Panc1 (cell line): ENCODE measurements around the gene GOPC. TPM values are rescaled to one million over a fixed set of nuclear protein-coding genes. Genes with fewer than 3 reads are reported as not detected.

Source experiments
- ATAC-seq: fragments of 200-7000 bp; cut with Tn5 transposase; 2 replicates; pipeline ENCODE4 v1.9.1; 2020; ENCODE audit warnings: mild to moderate bottlenecking, moderate library complexity
- BruUV-seq: library from RNA; stranded (reverse); fragments of 400-500 nt; replicated peaks from 2 replicates; lab custom pipeline; 2021; lab: Mats Ljungman, UMichigan
- CTCF ChIA-PET: fragments of 300-600 bp; sonication (Branson Sonifier 250); formaldehyde crosslinking; loops from one replicate; lab custom pipeline; 2022; ENCODE audit warnings: antibody characterized with exemption; lab: Charles Lee
- POLR2A ChIA-PET: fragments of 300-600 bp; sonication (Branson Sonifier 250); formaldehyde crosslinking; loops from one replicate; lab custom pipeline; 2022; ENCODE audit warnings: antibody characterized with exemption; lab: Charles Lee
- DNase-seq: peaks from one replicate; pipeline ENCODE4 v3.0.0-alpha.2; 2010; ENCODE audit warnings: low read depth, low spot score
- H3K27ac ChIP-seq: 2 replicates; pipeline ENCODE4 v1.5.1; 2011; ENCODE audit warnings: mild to moderate bottlenecking, low read length, inconsistent platforms
- H3K27me3 ChIP-seq: fragments of 200-500 bp; sonication (Bioruptor generic); 2 replicates; pipeline ENCODE4 v1.6.0; 2014; ENCODE audit warnings: low read length, inconsistent platforms; ENCODE audit not compliant: control insufficient read depth, insufficient read depth
- H3K36me3 ChIP-seq: fragments of 200-500 bp; sonication (Bioruptor generic); 2 replicates; pipeline ENCODE4 v1.5.1; 2014; ENCODE audit warnings: inconsistent platforms, mild to moderate bottlenecking, low read length, moderate library complexity; ENCODE audit not compliant: control insufficient read depth, insufficient read depth
- H3K4me1 ChIP-seq: 2 replicates; pipeline ENCODE4 v1.5.1; 2011; ENCODE audit warnings: inconsistent platforms, mild to moderate bottlenecking, low read length, moderate library complexity; ENCODE audit not compliant: control insufficient read depth, insufficient read depth
- H3K4me3 ChIP-seq, 2 experiments: 2 replicates each; pipeline ENCODE4 v1.5.1; 2011 to 2012; ENCODE audit warnings: low read depth in 2 of 2, low read length in 2 of 2, mild to moderate bottlenecking in 2 of 2, inconsistent platforms in 1 of 2, moderate library complexity in 1 of 2
- H3K9me3 ChIP-seq: fragments of 200-500 bp; sonication (Bioruptor generic); 2 replicates; pipeline ENCODE4 v1.5.1; 2014; ENCODE audit warnings: low read depth, mild to moderate bottlenecking, inconsistent platforms, low read length, moderate library complexity; ENCODE audit not compliant: control insufficient read depth, insufficient read depth
- CTCF ChIP-seq: fragments of 450-650 bp; IDR thresholded peaks from 2 replicates; pipeline ENCODE4 v1.5.1; 2017; ENCODE audit warnings: mild to moderate bottlenecking
- POLR2AphosphoS5 ChIP-seq: IDR thresholded peaks from 2 replicates; pipeline ENCODE4 v1.6.1; 2012; ENCODE audit warnings: mild to moderate bottlenecking, low read depth, low read length, moderate library complexity
- SIN3A ChIP-seq: IDR thresholded peaks from 2 replicates; pipeline ENCODE4 v1.6.1; 2012; ENCODE audit warnings: low read depth, mild to moderate bottlenecking, low read length, moderate library complexity, borderline replicate concordance; ENCODE audit not compliant: insufficient read depth
- TCF7L2 ChIP-seq: IDR thresholded peaks from 2 replicates; pipeline ENCODE4 v1.6.1; 2011; ENCODE audit warnings: mild to moderate bottlenecking, low read depth, low read length, inconsistent platforms
- in situ Hi-C: cut with HindIII; loops from 2 replicates; pipeline ENCODE4 v1.10.0; 2016; ENCODE audit warnings: low sequenced_read_pairs, low pct_unique_long_range_greater_than_20kb
- intact Hi-C: fragments of 100-400 bp; cut with micrococcal nuclease; formaldehyde crosslinking; loops from one replicate; pipeline ENCODE4 v1.10.0; 2022; ENCODE audit not compliant: unreplicated experiment
- total RNA-seq: library from RNA; stranded (reverse); gene quantifications from one replicate; pipeline ENCODE4 v1.2.1, GENCODE V29; 2021; ENCODE audit not compliant: unreplicated experiment
- TF ChIP-seq, protein P1 (sequence below), 2 experiments: IDR thresholded peaks; 2 replicates each; pipeline ENCODE4 v1.6.1; 2011 to 2012; ENCODE audit warnings: low read depth in 2 of 2, control low read depth in 1 of 2, low read length in 1 of 2, mild to moderate bottlenecking in 1 of 2, moderate library complexity in 1 of 2; ENCODE audit not compliant: insufficient read depth in 1 of 2

GOPC gene
- total RNA-seq, 1 experiment from 2014 or later = 32.2 TPM

- ChIA-PET CTCF (no interaction called here), POLR2A (no interaction called here)
- no TSS peak for BruUV-seq
- peaks cover 15% of the 10 kb centered on the region for H3K4me1 ChIP-seq
- TF ChIP-seq TCF7L2 (no peak), POLR2AphosphoS5 (no peak), SIN3A (no peak), CTCF (no peak)
- TF ChIP-seq, protein P1, sequence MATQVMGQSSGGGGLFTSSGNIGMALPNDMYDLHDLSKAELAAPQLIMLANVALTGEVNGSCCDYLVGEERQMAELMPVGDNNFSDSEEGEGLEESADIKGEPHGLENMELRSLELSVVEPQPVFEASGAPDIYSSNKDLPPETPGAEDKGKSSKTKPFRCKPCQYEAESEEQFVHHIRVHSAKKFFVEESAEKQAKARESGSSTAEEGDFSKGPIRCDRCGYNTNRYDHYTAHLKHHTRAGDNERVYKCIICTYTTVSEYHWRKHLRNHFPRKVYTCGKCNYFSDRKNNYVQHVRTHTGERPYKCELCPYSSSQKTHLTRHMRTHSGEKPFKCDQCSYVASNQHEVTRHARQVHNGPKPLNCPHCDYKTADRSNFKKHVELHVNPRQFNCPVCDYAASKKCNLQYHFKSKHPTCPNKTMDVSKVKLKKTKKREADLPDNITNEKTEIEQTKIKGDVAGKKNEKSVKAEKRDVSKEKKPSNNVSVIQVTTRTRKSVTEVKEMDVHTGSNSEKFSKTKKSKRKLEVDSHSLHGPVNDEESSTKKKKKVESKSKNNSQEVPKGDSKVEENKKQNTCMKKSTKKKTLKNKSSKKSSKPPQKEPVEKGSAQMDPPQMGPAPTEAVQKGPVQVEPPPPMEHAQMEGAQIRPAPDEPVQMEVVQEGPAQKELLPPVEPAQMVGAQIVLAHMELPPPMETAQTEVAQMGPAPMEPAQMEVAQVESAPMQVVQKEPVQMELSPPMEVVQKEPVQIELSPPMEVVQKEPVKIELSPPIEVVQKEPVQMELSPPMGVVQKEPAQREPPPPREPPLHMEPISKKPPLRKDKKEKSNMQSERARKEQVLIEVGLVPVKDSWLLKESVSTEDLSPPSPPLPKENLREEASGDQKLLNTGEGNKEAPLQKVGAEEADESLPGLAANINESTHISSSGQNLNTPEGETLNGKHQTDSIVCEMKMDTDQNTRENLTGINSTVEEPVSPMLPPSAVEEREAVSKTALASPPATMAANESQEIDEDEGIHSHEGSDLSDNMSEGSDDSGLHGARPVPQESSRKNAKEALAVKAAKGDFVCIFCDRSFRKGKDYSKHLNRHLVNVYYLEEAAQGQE (IDR thresholded peaks at IDR 0.05; ENCODE audit: insufficient read depth in 1 of 2, low read depth in 2 of 2, low read length in 1 of 2) = no peak
- DNase-seq = no peak
- intact Hi-C loops (no loop called here), in situ Hi-C loops (no loop called here)
- no peak overlapping the region for H3K27ac ChIP-seq
- no peak overlapping the region for H3K4me3 ChIP-seq
- H3K27me3 ChIP-seq = no peaks in the 10 kb centered on the region
- no peak for ATAC-seq
- H3K36me3 ChIP-seq = no peaks in the 10 kb centered on the region
- H3K9me3 ChIP-seq = no peaks in the 10 kb centered on the region
Observed at GRCh38 chr6:117513778-117514365, 88.4 kb downstream of the GOPC start.

- ChIA-PET POLR2A (no interaction called here), CTCF (no interaction called here)
- H3K9me3 ChIP-seq = no peaks in the 10 kb centered on the region
- no peaks in the 10 kb centered on the region for H3K36me3 ChIP-seq
- no TSS peak for BruUV-seq
- H3K27ac ChIP-seq = no peak overlapping the region; the same call in 1 of the 2 replicates
- H3K4me1 ChIP-seq = peaks cover 15% of the 10 kb centered on the region
- intact Hi-C loops = no loop called here
- H3K27me3 ChIP-seq = no peaks in the 10 kb centered on the region
- TF ChIP-seq SIN3A (no peak), CTCF (no peak), TCF7L2 (no peak), POLR2AphosphoS5 (no peak)
- TF ChIP-seq, protein P1 (IDR thresholded peaks at IDR 0.05; ENCODE audit: insufficient read depth in 1 of 2, low read depth in 2 of 2, low read length in 1 of 2) = no peak
- in situ Hi-C loops = no loop called here
- H3K4me3 ChIP-seq = no peak overlapping the region
- no peak for DNase-seq
- ATAC-seq = no peak
Observed at GRCh38 chr6:117512987-117513573, 89.2 kb downstream of the GOPC start.
